ENCODE results near the gene PRKAG1. TPM values are rescaled to one million over a fixed set of nuclear protein-coding genes. Genes with fewer than 3 reads are reported as not detected.
A peak's percentile ranks its signal among the peaks of the same experiment; 100 is the strongest.

Gene PRKAG1
- total and polyA plus RNA-seq, 8 donors = 18.2 to 33.4 (median 26.3) TPM

DNA sequence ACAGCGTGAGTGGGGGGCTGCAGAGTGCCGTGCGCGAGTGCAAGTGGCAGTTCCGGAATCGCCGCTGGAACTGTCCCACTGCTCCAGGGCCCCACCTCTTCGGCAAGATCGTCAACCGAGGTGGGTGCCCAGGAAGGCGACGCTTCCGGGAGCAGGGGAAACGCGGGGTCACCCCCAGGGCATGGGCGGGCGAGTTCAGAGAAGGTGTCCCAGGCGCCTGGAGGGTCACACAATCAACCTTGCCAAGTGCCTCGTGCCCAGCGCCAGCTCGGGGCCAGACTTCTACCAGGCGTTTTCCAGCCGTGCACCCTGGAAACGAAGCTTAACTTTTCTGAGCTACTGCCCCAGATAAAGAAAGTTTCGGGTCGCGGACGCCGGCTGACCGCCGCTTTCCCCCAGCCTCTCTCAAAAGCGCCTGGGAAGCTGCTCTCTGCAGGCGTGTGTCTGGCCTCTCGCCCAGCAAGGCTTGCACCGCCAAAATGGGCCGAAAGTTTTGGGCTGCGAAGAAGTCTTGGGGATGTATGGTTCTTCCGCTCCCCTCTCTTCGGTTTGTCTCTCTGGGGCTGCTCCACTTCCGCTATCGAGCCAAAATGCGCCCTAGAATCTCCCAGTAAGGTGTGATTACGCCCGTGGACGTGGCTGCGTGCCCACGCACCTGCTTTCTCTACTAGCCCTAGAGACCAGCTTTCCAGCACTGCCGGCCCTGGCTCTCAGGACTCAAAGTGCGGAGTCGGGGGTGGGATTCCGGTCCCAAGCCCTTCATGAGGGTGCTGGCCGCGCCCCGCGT, 38.8 kb downstream of the PRKAG1 start:
- TF ChIP-seq, protein P1, sequence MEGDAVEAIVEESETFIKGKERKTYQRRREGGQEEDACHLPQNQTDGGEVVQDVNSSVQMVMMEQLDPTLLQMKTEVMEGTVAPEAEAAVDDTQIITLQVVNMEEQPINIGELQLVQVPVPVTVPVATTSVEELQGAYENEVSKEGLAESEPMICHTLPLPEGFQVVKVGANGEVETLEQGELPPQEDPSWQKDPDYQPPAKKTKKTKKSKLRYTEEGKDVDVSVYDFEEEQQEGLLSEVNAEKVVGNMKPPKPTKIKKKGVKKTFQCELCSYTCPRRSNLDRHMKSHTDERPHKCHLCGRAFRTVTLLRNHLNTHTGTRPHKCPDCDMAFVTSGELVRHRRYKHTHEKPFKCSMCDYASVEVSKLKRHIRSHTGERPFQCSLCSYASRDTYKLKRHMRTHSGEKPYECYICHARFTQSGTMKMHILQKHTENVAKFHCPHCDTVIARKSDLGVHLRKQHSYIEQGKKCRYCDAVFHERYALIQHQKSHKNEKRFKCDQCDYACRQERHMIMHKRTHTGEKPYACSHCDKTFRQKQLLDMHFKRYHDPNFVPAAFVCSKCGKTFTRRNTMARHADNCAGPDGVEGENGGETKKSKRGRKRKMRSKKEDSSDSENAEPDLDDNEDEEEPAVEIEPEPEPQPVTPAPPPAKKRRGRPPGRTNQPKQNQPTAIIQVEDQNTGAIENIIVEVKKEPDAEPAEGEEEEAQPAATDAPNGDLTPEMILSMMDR (IDR thresholded peaks at IDR 0.05) = no peak
- Histone ChIP-seq H3K9me3 (no peaks in the 10 kb centered on the region), H3K27me3 (peaks cover 0 to 27% (median 3%) of the 10 kb centered on the region in 4 donors), H3K4me1 (peaks cover 12 to 25% (median 24%) of the 10 kb centered on the region in 3 donors), H3K4me3 (peak overlapping the region in 3 of 4 donors; percentile 12 to 39 (median 31)), H3K36me3 (no peaks in the 10 kb centered on the region), H3K27ac (no peak overlapping the region)
- intact Hi-C loops (cut with DNase I) = no loop called here
- DNase-seq (peak in 3 of 6 donors; percentile 54 to 70 (median 62)), FAIRE-seq (no peak), ATAC-seq (peak; percentile 26 to 38 (median 34))
- WGBS, 2 donors = 2% methylated on average over 51 to 55 of the region's 55 CpGs

DNA sequence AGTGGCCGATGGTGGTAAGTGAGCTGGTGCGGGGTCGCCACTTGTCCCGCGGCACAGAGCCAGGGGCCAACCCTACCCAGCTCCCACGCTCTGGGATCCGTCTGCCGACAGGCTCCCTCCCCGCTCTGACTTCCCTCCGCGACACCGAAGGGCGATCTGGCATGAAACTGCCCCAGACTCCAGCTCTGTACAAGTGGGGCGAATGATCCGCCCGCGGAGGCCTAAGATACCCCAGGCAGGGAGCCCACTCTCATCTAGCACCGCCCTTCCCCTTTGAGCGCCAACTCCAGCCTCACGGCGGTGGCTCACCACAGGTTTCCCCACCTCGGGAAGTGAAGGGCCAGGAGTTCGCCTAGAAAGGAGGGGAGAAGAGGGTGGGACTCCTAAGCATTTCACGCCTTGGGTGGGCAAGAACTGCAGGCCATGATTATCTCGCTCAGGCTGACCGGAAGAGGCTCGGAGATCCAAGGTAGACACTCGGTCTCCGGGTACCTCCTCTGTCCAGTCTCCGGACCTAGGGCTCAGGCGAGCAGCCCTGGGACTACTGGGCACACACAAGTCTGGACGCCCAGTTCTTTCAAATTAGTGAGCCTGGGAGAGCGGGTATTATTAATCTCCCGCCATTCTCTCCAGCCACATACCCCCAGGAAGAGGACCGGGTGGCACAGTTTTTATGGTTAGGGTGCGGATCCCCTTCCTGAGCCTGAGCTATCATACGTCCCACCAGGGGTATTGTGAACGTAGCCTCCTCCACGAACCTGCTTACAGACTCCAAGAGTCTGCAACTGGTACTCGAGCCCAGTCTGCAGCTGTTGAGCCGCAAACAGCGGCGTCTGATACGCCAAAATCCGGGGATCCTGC, 39.6 kb downstream of the PRKAG1 start:
- peak; percentile 4 to 24 (median 12) for ATAC-seq
- TF ChIP-seq, protein P1 (IDR thresholded peaks at IDR 0.05) = no peak
- Histone ChIP-seq H3K27ac (no peak overlapping the region), H3K27me3 (peaks cover 0 to 27% (median 3%) of the 10 kb centered on the region in 4 donors), H3K9me3 (no peaks in the 10 kb centered on the region), H3K36me3 (no peaks in the 10 kb centered on the region), H3K4me1 (peaks cover 12 to 25% (median 24%) of the 10 kb centered on the region in 3 donors), H3K4me3 (peak overlapping the region in 3 of 4 donors; percentile 12 to 39 (median 31))
- FAIRE-seq = no peak
- 4 to 5% methylated on average over 44 to 45 of the region's 45 CpGs for WGBS, 2 donors
- DNase-seq = peak in 2 of 6 donors; percentile 40 to 62
- intact Hi-C loops (cut with DNase I) = no loop called here

DNA sequence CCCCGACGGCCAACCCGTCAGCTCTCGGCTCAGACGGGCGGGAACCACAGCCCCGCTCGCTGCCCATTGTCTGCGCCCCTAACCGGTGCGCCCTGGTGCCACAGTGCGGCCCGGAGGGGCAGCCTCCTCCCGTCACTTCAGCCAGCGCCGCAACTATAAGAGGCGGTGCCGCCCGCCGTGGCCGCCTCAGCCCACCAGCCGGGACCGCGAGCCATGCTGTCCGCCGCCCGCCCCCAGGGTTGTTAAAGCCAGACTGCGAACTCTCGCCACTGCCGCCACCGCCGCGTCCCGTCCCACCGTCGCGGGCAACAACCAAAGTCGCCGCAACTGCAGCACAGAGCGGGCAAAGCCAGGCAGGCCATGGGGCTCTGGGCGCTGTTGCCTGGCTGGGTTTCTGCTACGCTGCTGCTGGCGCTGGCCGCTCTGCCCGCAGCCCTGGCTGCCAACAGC, 40.3 kb downstream of the PRKAG1 start, which contains the start of gene WNT1:
Gene WNT1 (plus strand): TSS at position 32 of the 450 bp plus-strand sequence. CDS start 329 bp downstream, at position 361.
- intact Hi-C loops (cut with DNase I) = no loop called here
- Histone ChIP-seq H3K4me3 (peak within 1 kb of the TSS in 2 of 4 donors; percentile 31 to 39), H3K27me3 (peaks cover 0 to 27% (median 3%) of the 10 kb centered on the region in 4 donors)

More for the DNA sequence above, 40.3 kb downstream of the PRKAG1 start, which contains the start of gene WNT1:
- Histone ChIP-seq H3K9me3 (no peaks in the 10 kb centered on the region), H3K27ac (no peak within 1 kb of the TSS), H3K36me3 (no peaks in the 10 kb centered on the region), H3K4me1 (peaks cover 12 to 25% (median 24%) of the 10 kb centered on the region in 3 donors)
- no peak for FAIRE-seq
- TF ChIP-seq, protein P1 (IDR thresholded peaks at IDR 0.05) = peak in 3 of 4 donors; percentile 4 to 9 (median 6)
- WGBS, 2 donors = 1 to 3% methylated on average over 38 to 45 of the region's 45 CpGs
- ATAC-seq = peak; percentile 29 to 62 (median 52)
- DNase-seq = peak in 2 of 6 donors; percentile 67 to 86

Data from pancreas (tissue), 10 donors.